ENCODE measurements around the gene SHANK1.
"Not testable (repeated sequence)": the region's sequence is repeated elsewhere in the genome, so short reads cannot be mapped to it uniquely, and the experiment has no call there.

SHANK1 gene

DNA sequence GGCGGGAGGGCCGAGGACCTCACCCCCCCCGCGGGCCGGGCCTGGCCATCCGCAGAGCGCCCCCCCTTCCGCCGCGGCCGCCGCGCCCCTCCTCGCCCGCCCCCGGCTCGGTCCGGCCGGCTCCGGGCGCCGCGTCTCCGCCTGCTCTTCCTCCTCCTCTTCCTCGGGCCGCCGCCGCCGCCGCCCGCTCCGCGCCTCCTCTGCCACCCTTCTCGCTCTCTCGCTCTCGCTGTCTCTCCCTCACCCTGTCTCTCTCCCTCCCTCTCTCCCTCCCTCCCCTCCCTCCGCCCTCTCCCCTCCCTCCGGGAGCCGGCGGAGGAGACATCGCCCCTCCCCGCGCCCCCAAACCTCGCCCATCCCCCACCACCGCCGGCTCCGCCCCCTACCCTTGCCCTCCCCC, at the start of gene SHANK1:
SHANK1 (minus strand) TSS at position 237 of the 400 bp plus-strand sequence. CDS start 2,883 bp downstream, outside the sequence.
- no peak for DNase-seq

- no peak for DNase-seq
Measured at GRCh38 chr19:50768277-50768676, 48.7 kb upstream of the SHANK1 start.

DNA sequence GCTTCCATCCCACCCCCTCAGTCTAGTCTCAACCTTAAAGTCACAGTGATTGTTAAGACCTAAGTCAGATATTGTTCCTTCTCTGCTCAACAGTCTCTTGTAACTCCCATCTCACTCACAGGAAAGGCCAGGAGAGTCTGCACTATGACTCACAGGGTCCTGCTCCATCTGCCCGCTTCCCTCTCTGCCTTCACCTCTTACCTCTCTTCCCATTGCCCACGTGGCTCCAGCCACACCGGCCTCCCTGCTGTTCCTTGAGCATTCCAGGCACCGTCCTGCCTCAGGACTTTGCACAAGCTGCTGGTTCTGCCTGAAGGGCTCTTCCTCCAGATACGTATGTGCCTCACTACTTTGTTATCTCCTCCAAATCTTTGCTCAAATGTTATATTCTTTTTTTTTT, 47.7 kb upstream of the SHANK1 start:
- DNase-seq = not testable (repeated sequence)

DNA sequence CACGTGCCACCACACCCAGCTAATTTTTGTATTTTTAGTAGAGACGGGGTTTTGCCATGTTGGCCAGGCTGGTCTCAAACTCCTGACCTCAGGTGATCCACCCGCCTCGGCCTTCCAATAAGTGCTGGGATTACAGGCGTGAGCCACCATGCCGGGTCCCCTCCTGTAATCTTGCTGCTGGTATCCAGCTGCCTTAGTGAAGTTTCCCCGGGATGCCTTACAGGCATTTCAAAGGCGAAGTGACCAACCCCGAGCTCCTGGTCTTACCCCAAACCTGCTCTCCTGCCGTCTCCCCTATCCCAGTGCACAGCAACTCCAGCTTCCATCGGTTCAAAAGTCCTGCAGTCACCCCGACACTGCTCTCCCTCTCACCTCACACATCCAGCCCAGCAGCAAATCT, 47.1 kb upstream of the SHANK1 start:
- not testable (repeated sequence) for DNase-seq

- no peak for DNase-seq
Measured at GRCh38 chr19:50764409-50764808, 44.8 kb upstream of the SHANK1 start.

- not testable (repeated sequence) for DNase-seq
Measured at GRCh38 chr19:50763521-50763920, 43.9 kb upstream of the SHANK1 start.

DNA sequence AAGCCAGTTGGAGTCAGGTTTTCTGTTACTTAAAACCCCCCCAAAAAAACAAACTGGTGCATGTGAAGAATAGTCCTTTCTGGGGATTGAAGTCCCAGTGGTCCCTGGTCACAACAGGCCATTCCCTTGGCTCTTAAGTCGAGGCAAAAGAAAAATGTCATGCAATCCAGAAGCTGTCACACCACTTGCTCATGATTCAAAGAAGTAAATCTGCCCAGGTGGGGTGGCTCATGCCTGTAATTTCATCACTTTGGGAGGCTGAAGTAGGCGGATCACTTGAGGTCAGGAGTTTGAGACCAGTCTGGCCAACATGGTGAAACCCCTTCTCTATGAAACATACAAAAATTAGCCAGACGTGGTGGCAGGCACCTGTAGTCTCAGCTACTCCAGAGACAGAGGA, 41.9 kb upstream of the SHANK1 start:
- not testable (repeated sequence) for DNase-seq

- no peak for DNase-seq
Measured at GRCh38 chr19:50759886-50760285, 40.3 kb upstream of the SHANK1 start.

- DNase-seq = not testable (repeated sequence)
Measured at GRCh38 chr19:50759076-50759475, 39.5 kb upstream of the SHANK1 start.

DNA sequence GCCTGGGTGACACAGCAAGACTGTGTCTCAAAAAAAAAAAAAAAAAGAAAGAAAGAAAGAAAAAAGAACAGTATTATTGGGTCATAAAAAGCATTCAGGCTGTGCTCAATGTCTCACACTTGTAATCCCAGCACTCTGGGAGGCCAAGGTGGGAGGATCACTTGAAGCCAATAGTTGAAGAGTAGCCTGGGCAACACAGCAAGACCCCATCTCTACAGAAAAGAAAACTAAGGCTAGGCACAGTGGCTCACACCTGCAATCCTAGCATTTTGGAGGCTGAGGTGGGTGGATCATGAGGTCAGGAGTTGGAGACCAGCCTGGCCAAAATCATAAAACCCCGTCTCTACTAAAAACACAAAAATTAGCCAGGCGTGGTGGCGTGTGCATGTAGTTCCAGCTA, 38.0 kb upstream of the SHANK1 start:
- DNase-seq = not testable (repeated sequence)

- not testable (repeated sequence) for DNase-seq
Measured at GRCh38 chr19:50756244-50756643, 36.6 kb upstream of the SHANK1 start.

DNA sequence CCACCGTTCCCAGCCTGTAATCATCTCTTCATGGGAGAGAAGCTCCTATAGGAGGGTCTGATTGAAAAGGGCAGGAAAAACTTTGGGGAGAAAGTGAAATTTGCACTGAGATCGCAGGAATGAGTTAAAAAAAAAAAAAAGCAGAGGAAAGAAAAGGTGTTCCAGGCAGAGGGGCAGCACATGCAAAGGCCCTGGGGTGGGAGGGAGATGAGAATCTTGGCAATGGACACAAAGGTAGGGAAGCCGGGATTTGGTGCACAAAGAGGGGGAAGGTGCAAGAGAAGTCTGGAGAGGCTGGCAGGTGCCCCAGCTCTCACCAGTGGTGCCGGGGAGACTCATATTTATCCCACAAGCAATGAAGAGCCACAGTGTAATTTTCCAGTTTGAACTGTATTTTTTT, 34.3 kb upstream of the SHANK1 start:
- DNase-seq = no peak

DNA sequence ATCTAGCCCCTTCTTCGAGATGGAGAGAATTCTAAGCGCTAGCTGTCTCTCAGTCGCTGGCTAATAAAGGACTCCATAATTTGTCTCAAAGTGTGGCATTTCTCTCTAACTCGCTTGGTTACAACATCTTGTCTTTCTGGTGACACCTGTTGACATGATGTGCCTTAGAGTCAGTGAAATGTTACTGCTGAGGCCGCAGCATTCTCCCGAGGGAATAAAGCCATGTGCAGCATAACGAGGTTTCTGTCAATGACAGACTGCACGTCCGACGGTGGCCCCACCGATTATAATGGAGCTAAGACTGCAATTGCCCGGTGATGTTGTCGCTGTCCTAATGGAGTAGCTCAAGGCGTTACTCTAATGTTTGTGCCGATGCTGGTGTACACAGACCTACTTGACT, 30.4 kb upstream of the SHANK1 start:
- no peak for DNase-seq

DNA sequence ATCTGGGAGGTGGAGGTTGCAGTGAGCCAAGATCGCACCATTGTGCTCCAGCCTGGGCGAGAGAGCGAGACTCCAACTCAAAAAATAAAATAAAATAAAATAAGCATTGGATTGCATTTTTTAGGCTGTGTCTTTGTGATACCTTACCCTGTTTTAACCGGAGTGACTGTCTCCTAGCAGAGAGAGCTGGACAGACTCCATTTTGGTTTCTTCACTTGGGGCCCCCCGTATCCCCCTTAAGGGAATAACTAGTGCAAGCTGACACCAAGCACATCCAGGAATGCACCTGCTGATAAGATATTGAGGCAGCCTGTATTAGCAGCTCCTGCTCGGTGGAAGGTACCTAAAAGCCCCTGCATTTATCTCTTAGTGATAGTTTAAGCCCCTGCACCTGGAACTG, 29.9 kb upstream of the SHANK1 start:
- no peak for DNase-seq

DNA sequence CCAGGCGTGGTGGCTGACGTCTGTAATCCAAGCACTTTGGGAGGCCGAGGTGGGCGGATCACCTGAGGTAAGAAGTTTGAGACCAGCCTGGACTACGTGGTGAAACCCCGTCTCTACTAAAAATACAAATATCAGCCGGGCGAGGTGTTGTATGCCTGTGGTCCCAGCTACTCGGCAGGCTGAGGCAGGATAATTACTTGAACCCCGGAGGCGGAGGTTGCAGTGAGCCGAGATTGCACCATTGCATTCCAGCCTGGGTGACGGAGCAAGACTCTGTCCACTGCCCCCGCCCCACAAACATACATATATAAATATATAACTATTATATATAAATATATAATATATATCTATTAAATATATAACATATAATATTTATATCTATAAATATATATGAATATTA, 27.5 kb upstream of the SHANK1 start:
- not testable (repeated sequence) for DNase-seq

GRCh38 chr19:50745221-50745620, 25.6 kb upstream of the SHANK1 start:
- DNase-seq = no peak

DNA sequence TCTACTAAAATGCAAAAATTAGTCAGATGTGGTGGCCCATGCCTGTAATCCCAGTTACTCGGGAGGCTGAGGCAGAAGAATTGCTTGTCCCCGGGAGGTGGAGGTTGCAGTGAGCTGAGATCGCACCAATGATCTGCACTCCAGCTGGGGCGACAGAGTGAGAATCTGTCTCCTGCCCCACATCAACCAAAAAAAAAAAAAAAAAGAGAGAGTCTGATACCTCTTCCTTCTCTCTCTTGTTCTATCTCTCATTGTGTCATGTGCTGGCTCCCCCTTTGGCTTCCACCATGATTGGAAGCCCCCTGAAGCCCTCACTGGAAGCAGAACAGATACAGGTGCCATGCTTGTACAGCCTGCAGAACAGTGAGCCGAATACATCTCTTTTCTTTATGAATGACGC, 23.9 kb upstream of the SHANK1 start:
- no peak for DNase-seq

- no peak for DNase-seq
Measured at GRCh38 chr19:50741179-50741933, 21.8 kb upstream of the SHANK1 start.

- no peak for DNase-seq
Measured at GRCh38 chr19:50739914-50740426, 20.4 kb upstream of the SHANK1 start.

DNA sequence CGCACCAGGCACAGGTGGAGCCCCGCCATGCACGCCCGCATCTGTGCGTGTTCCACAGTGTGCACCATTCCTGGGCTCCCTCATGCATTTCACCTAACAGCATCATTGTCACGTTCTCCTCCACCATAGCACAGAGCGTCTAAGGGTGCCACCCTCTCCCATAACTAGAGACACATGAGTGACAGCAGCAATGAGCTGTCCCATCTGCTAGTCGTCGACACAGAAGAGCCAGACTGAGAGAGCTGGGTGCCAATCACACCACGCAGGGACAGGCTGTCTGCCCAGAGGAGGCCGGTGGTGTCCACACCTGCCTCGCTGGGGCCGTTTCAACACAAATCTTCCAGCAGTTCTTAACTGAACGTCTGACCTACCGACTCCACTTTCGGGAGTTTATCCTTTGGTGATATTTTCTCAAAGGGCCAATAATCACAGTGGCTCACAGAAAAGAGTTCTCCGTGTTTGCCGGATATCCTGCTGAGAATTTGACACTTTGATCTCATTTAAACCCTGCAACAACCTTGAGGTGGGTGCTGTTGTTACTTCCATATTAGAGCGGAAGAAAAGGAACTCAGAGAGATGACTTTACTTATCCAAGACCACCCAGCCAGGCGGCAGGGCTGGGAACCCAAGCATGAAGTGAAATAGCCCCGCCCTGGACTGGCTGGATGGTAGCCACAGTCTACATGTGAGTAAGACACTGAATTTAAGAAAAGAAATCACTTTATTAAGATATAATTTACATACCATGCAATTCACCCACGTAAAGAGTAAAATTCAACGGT, 19.7 kb upstream of the SHANK1 start:
- DNase-seq = no peak

GRCh38 chr19:50736338-50736737, 16.7 kb upstream of the SHANK1 start:
- DNase-seq = no peak

GRCh38 chr19:50735869-50736268, 16.3 kb upstream of the SHANK1 start:
- DNase-seq = no peak

DNA sequence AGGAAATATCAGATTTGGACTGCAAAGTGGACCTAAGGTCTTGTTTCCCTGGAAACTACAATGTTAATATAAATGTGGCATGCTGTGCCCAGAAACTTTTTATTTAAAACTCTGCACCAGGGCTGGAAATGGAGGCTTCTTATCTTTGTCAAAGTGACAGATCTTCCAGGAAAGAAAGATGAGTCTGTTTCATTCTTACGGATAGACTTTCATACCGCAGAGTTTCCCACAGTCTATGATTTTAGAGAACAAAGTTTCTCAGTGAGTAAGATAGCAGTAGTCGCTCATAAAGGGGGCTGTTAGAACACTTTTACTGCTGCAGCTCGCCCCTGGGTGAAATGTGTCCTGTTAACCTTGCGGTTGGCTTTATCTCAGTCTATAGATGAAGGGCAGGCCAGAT, 10.3 kb upstream of the SHANK1 start:
- no peak for DNase-seq

Data from DMS 273 treated with DMSO at 0.1 percent for 48 hours (cell line).